HL-60 (cell line): Measurements from ENCODE around the gene ORMDL2.
"Not testable (repeated sequence)": the region's sequence is repeated elsewhere in the genome, so short reads cannot be mapped to it uniquely, and the experiment has no call there.

Experiments used
- DNase-seq, 2 experiments: peaks; one replicate each; pipeline ENCODE4 v3.0.0-alpha.2; 2010 to 2020; ENCODE audit warnings: low read depth in 1 of 2, low spot score in 1 of 2
- H3K27ac ChIP-seq: fragments of 250-450 bp; sonication (Bioruptor Pico); replicated peaks from 2 replicates; pipeline ENCODE4 v1.5.1; 2020; ENCODE audit warnings: mild to moderate bottlenecking, moderate library complexity
- H3K27me3 ChIP-seq: fragments of 250-450 bp; sonication (Bioruptor Pico); 2 replicates; pipeline ENCODE4 v1.5.1; 2021; ENCODE audit warnings: mild to moderate bottlenecking, moderate library complexity; ENCODE audit not compliant: insufficient read depth, poor library complexity, severe bottlenecking
- H3K4me3 ChIP-seq: replicated peaks from 2 replicates; pipeline ENCODE4 v1.5.1; 2011; ENCODE audit warnings: mild to moderate bottlenecking, control low read depth, low read length; ENCODE audit not compliant: insufficient read depth
- CTCF ChIP-seq: IDR thresholded peaks from one replicate; pipeline ENCODE4 v1.5.1; 2011; ENCODE audit warnings: low read length, control low read depth, inconsistent platforms; ENCODE audit not compliant: insufficient read depth
- GABPA ChIP-seq: IDR thresholded peaks from 2 replicates; pipeline ENCODE4 v1.6.1; 2012; ENCODE audit warnings: low read depth
- POLR2AphosphoS5 ChIP-seq: IDR thresholded peaks from 2 replicates; pipeline ENCODE4 v1.6.1; 2012; ENCODE audit warnings: low read depth
- REST ChIP-seq: IDR thresholded peaks from 2 replicates; pipeline ENCODE4 v1.6.1; 2012; ENCODE audit warnings: low read depth; ENCODE audit not compliant: insufficient replicate concordance
- SPI1 ChIP-seq: IDR thresholded peaks from 2 replicates; pipeline ENCODE4 v1.6.1; 2012; ENCODE audit warnings: low read depth, mild to moderate bottlenecking, borderline replicate concordance

The ORMDL2 gene

GRCh38 chr12:55861396-55861795 is 43.6 kb downstream of the ORMDL2 start:
- no peak for TF ChIP-seq SPI1
- no peak for TF ChIP-seq CTCF
- no peak for TF ChIP-seq GABPA
- TF ChIP-seq REST = no peak
- no peak for TF ChIP-seq POLR2AphosphoS5
- no peak overlapping the region for H3K4me3 ChIP-seq
- no peak overlapping the region for H3K27ac ChIP-seq
- DNase-seq = no peak
- H3K27me3 ChIP-seq = no peaks in the 10 kb centered on the region

- Histone ChIP-seq H3K27me3 (no peaks in the 10 kb centered on the region), H3K4me3 (no peak overlapping the region), H3K27ac (no peak overlapping the region)
- TF ChIP-seq CTCF (no peak), GABPA (no peak), POLR2AphosphoS5 (no peak), REST (no peak), SPI1 (no peak)
- DNase-seq = no peak
These were observed 44.0 kb downstream of the ORMDL2 start for GRCh38 chr12:55861871-55862270.

- Histone ChIP-seq H3K27ac (no peak overlapping the region), H3K27me3 (no peaks in the 10 kb centered on the region), H3K4me3 (no peak overlapping the region)
- TF ChIP-seq CTCF (no peak), SPI1 (no peak), GABPA (no peak), REST (no peak), POLR2AphosphoS5 (no peak)
- no peak for DNase-seq
These were observed 44.4 kb downstream of the ORMDL2 start for GRCh38 chr12:55862286-55862685.

- not testable (repeated sequence) for H3K27ac ChIP-seq, DNase-seq, H3K4me3 ChIP-seq, H3K27me3 ChIP-seq
These were observed 45.1 kb downstream of the ORMDL2 start for GRCh38 chr12:55862931-55863330.
